ENCODE measurements around the gene WDR41. TPM values are rescaled to one million over a fixed set of nuclear protein-coding genes. Genes with fewer than 3 reads are reported as not detected.
A peak's percentile ranks its signal among the peaks of the same experiment; 100 is the strongest.
"Not testable (repeated sequence)": the region's sequence is repeated elsewhere in the genome, so short reads cannot be mapped to it uniquely, and the experiment has no call there.

WDR41 gene
- total RNA-seq, result 43.2 TPM

DNA sequence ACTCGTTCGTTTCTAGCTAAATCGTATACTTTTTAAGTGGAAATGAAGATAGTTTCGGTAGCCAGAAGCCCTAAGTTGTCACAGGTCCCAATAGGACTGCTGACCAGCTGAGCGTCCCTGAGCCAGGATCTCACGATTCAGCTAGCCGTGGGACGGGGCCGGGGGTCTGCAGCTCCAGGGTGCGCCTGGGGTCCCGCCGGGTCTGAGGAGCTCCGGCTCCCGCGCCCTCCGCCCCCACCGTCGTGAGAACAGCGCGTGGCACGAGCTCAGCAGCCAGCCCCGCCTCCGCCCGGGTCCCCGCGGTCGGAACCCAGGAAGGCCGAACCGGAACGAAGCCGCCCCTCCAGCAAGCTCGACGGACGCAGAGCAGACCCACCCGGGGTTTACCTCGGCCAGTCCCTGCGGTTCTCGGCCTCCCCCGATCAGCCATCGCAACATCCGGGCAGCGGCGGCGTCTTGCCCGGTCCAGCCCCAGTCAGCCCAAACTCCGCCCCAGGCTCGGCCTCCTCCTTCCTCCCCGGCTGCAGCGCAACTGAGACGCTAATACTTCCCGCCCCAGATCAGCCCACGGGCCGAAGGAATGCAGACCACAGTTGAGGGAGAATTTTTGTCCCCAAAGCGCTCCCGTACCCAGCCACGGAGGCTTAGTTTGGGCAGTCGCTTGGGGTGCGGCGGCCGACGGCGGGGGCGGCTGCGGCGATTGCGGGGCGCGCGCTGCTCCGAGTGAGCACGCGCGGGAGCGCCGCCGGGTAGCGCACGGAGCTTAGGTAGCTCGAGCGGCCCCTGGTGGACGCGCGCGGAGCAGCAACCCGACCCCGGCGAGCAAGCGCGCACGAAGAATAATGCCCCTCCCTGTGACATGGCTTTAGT, at the start of gene WDR41:
TSS of gene WDR41 (minus strand) at position 534 of the 870 bp plus-strand sequence. CDS start at position 438, 96 bp downstream.
- ATAC-seq (peak; percentile 97), DNase-seq (ENCODE audit: low spot score) (peak; percentile 95)
- intact Hi-C loops (cut with DNase I), result loop anchor here (5.0 kb wide), 1 partner anchor 345 kb away; no protein-coding TSS in a partner anchor

DNA sequence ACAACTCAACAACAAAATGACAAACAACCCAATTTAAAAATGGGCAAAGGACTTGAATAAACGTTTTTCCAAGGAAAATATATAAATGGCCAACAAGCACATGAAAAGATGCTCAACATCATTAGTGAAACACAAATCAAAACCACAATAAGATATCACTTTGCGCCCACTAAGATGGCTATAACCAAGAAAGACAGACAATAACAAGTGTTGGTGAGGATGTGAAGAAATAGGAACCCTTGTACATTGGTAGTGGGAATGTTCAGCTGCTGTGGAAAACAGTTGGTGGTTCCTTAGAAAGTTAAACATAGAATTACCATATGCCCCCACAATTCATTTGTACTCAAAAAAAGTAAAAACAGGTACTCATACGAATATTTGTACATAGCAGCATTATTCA, 39.2 kb upstream of the WDR41 start:
- no peak for ATAC-seq
- intact Hi-C loops (cut with DNase I), result no loop called here
- no peak for DNase-seq (ENCODE audit: low spot score)

- DNase-seq (ENCODE audit: low spot score) (no peak), ATAC-seq (no peak)
- intact Hi-C loops (cut with DNase I), result no loop called here
Measured at GRCh38 chr5:77518304-77518703, 26.2 kb upstream of the WDR41 start.

DNA sequence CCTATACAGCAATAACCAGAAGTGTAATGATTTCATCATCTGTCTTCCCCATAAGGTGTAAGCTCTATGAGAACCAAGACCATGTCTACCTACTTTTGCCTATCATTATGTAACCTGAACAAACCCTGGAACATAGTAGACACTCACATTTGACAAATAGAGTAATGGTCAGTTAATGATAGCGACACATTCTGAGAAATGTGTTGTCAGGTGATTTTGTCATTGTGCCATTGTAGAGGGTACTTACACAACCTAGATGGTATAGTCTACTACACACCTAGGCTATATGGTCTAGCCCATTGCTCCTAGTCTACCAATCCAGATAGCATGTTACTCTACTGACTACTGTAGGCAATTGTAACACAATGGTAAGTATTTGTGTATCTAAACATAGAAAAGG, 22.3 kb upstream of the WDR41 start:
- no peak for ATAC-seq
- intact Hi-C loops (cut with DNase I), result no loop called here

DNA sequence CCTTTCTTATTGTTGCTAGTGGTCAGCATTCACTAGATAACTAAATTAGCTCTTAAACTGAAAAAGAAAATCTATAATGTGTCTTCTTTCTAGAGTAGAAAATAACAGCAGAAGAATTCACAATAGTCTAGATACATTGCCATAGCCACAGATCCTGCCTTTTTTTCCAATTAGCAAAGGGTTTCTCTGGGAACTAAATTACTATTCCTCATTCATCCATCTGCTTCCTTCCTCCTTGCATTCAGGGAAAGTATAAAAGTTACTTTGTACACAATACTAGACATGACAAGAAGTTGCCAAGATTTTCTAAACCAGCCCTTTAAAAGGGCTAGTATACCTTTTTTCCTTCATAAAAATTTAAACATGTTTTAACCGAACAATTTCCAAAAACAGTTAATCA, 21.2 kb upstream of the WDR41 start:
- DNase-seq (ENCODE audit: low spot score), result no peak
- intact Hi-C loops (cut with DNase I), result no loop called here
- ATAC-seq, result no peak

More for the DNA sequence above, 22.3 kb upstream of the WDR41 start:
- no peak for DNase-seq (ENCODE audit: low spot score)

DNA sequence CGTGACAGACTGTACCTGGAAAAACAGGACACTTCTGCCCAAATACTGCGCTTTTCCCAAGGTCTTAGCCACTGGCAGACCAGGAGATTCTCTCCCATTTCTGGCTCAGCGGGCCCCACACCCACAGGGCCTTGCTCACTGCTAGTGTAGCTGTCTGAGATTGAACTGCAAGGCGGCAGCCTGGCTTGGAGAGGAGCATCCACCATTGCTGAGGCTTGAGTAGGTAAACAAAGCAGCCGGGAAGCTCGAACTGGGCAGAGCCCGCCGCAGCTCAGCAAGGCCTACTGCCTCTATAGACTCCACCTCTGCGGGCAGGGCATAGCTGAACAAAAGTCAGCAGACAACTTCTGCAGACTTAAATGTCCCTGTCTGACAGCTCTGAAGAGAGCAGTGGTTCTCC, 9.0 kb upstream of the WDR41 start:
- ATAC-seq; DNase-seq (ENCODE audit: low spot score); intact Hi-C loops (cut with DNase I): not testable (repeated sequence)

DNA sequence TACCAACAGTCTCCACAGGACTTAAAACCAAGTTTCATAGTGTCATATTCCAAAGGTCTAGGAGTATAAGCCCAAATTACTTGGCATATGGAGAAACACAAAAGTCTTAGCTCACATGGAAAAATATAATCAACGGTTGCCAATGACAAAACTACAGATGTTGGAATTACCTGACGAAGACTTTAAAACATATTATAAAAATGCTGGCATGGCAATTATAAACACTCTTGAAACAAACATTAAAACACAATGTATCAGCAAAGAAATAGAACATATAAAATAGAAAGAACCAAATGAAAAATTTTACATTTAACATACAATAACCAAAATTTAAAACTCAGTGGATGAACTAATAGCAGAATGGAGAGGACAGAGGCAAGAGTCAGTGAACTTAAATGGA, 7.9 kb upstream of the WDR41 start:
- no peak for ATAC-seq
- no peak for DNase-seq (ENCODE audit: low spot score)
- intact Hi-C loops (cut with DNase I), result no loop called here

GRCh38 chr5:77499441-77499840, 7.3 kb upstream of the WDR41 start:
- intact Hi-C loops (cut with DNase I), result no loop called here
- ATAC-seq (no peak), DNase-seq (ENCODE audit: low spot score) (no peak)

GRCh38 chr5:77498952-77499351, 6.8 kb upstream of the WDR41 start:
- DNase-seq (ENCODE audit: low spot score) (no peak), ATAC-seq (no peak)
- intact Hi-C loops (cut with DNase I), result no loop called here

- no peak for ATAC-seq
- intact Hi-C loops (cut with DNase I), result loop anchor here (5.0 kb wide), 1 partner anchor 348 kb away; no protein-coding TSS in a partner anchor
- DNase-seq (ENCODE audit: low spot score), result no peak
Measured at GRCh38 chr5:77494935-77495334, 2.8 kb upstream of the WDR41 start.

DNA sequence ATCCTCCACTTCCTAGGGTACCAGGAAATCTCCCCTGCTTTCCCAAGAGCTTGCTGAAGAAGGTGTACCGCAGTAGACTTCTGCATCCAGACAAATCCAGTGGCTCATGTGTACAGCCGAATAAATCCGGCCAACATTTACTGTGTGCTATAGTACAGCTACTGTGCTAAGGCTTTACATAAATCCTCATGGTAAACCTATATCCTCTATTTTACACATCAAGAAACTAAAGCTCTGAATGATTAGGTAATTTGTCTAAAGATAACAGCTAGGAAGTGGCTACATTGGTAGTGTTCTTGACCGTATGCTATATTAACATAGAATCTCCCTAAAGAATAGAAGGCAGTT, 511 bp upstream of the WDR41 start:
- no peak for ATAC-seq
- DNase-seq (ENCODE audit: low spot score), result no peak
- intact Hi-C loops (cut with DNase I), result loop anchor here (5.0 kb wide), 1 partner anchor 345 kb away; no protein-coding TSS in a partner anchor

- not testable (repeated sequence) for DNase-seq (ENCODE audit: low spot score); ATAC-seq
- intact Hi-C loops (cut with DNase I), result loop anchor here (5.0 kb wide), 1 partner anchor 344 kb away; no protein-coding TSS in a partner anchor
Measured at GRCh38 chr5:77490741-77491344, 1.3 kb downstream of the WDR41 start.

- ATAC-seq (no peak), DNase-seq (ENCODE audit: low spot score) (no peak)
- intact Hi-C loops (cut with DNase I), result no loop called here
Measured at GRCh38 chr5:77486344-77486962, 5.7 kb downstream of the WDR41 start.

GRCh38 chr5:77483682-77484081, 8.4 kb downstream of the WDR41 start:
- intact Hi-C loops (cut with DNase I), result no loop called here
- DNase-seq (ENCODE audit: low spot score) (no peak), ATAC-seq (no peak)

DNA sequence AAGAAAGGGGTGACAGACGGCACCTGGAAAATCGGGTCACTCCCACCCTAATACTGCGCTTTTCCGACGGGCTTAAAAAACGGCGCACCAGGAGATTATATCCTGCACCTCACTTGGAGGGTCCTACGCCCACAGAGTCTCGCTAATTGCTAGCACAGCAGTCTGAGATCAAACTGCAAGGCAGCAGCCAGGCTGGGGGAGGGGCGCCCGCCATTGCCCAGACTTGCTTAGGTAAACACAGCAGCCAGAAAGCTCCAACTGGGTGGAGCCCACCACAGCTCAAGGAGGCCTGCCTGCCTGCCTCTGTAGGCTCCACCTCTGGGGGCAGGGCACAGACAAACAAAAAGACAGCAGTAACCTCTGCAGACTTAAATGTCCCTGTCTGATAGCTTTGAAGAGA, 17.1 kb downstream of the WDR41 start:
- intact Hi-C loops (cut with DNase I); DNase-seq (ENCODE audit: low spot score): not testable (repeated sequence)

GRCh38 chr5:77468875-77469274, 23.2 kb downstream of the WDR41 start:
- ATAC-seq; DNase-seq (ENCODE audit: low spot score); intact Hi-C loops (cut with DNase I): not testable (repeated sequence)

More for the DNA sequence above, 17.1 kb downstream of the WDR41 start:
- ATAC-seq, result not testable (repeated sequence)

- DNase-seq (ENCODE audit: low spot score) (no peak), ATAC-seq (no peak)
- intact Hi-C loops (cut with DNase I), result no loop called here
Measured at GRCh38 chr5:77463905-77464304, 28.2 kb downstream of the WDR41 start.

- ATAC-seq (no peak), DNase-seq (ENCODE audit: low spot score) (no peak)
- intact Hi-C loops (cut with DNase I), result no loop called here
Measured at GRCh38 chr5:77461287-77461686, 30.8 kb downstream of the WDR41 start.

DNA sequence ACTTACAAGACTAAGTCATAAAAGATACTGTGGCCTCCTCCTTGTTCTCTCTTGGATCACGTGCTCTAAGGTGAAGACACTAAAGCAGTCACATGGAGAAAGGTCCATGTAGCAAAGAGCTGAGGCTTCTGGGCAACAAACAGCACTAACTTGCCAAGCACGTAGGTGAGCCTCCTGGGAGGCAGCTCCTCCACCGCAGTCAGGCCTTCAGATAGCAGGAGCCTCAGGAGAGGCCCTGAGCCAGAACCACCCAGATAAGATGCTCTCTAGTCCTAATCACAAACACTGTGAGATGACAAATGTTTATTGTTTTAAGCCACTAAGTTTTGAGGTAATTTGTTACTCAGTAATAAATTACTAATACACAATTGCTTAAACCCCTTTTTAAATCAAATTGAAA, 38.0 kb downstream of the WDR41 start:
- ATAC-seq (no peak), DNase-seq (ENCODE audit: low spot score) (no peak)
- intact Hi-C loops (cut with DNase I), result no loop called here

DNA sequence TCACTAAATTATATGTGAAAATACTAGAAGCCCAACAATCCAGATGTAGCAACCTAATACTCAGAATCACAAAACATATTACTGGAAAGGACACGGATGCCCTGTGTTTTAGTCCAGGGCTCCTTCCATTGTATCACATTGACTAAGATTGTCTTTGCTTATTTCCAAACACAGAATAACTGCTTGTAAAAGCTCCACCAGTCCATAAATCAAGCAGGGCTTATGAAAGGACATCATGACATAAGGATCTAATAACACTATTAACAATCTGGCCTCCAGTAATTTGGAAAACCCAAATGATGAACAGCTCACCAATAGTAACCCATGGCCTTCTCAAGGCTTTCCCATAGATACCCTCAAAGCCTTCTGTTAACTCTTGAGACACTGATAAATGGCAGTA, 39.8 kb downstream of the WDR41 start:
- intact Hi-C loops (cut with DNase I), result no loop called here
- ATAC-seq (no peak), DNase-seq (ENCODE audit: low spot score) (no peak)
